Measurements from ENCODE around the gene SLC8A3.

The SLC8A3 gene

GRCh38 chr14:70073924-70074566 is 114.7 kb downstream of the SLC8A3 start:
- peak in 1 of 2 donors; percentile 8 for DNase-seq (ENCODE audit: low read depth in 1 of 2, low spot score in 1 of 2)

- no peak for DNase-seq (ENCODE audit: low read depth in 1 of 2, low spot score in 1 of 2)
These were observed 119.6 kb downstream of the SLC8A3 start for GRCh38 chr14:70069186-70069585.

GRCh38 chr14:70067810-70068209 is 120.9 kb downstream of the SLC8A3 start:
- no peak for DNase-seq (ENCODE audit: low read depth in 1 of 2, low spot score in 1 of 2)

- DNase-seq (ENCODE audit: low read depth in 1 of 2, low spot score in 1 of 2): no peak
These were observed 124.5 kb downstream of the SLC8A3 start for GRCh38 chr14:70064136-70064865.

GRCh38 chr14:70061108-70061507 is 127.6 kb downstream of the SLC8A3 start:
- DNase-seq (ENCODE audit: low read depth in 1 of 2, low spot score in 1 of 2): no peak

- DNase-seq (ENCODE audit: low read depth in 1 of 2, low spot score in 1 of 2): no peak
These were observed 129.2 kb downstream of the SLC8A3 start for GRCh38 chr14:70059545-70059944.

- DNase-seq (ENCODE audit: low read depth in 1 of 2, low spot score in 1 of 2): no peak
These were observed 131.1 kb downstream of the SLC8A3 start for GRCh38 chr14:70057519-70058136.

GRCh38 chr14:70052990-70053389 is 135.8 kb downstream of the SLC8A3 start:
- DNase-seq (ENCODE audit: low read depth in 1 of 2, low spot score in 1 of 2): no peak

GRCh38 chr14:70050136-70050535 is 138.6 kb downstream of the SLC8A3 start:
- DNase-seq (ENCODE audit: low read depth in 1 of 2, low spot score in 1 of 2): no peak

GRCh38 chr14:70049605-70050004 is 139.1 kb downstream of the SLC8A3 start:
- DNase-seq (ENCODE audit: low read depth in 1 of 2, low spot score in 1 of 2): no peak

GRCh38 chr14:70048313-70048654 is 140.5 kb downstream of the SLC8A3 start:
- no peak for DNase-seq (ENCODE audit: low read depth in 1 of 2, low spot score in 1 of 2)

GRCh38 chr14:70047598-70048312 is 141.0 kb downstream of the SLC8A3 start:
- DNase-seq (ENCODE audit: low read depth in 1 of 2, low spot score in 1 of 2): no peak

- no peak for DNase-seq (ENCODE audit: low read depth in 1 of 2, low spot score in 1 of 2)
These were observed 142.8 kb downstream of the SLC8A3 start for GRCh38 chr14:70045844-70046535.

GRCh38 chr14:70045310-70045709 is 143.4 kb downstream of the SLC8A3 start:
- no peak for DNase-seq (ENCODE audit: low read depth in 1 of 2, low spot score in 1 of 2)

GRCh38 chr14:70043001-70043400 is 145.8 kb downstream of the SLC8A3 start:
- DNase-seq (ENCODE audit: low read depth in 1 of 2, low spot score in 1 of 2): no peak

GRCh38 chr14:70036665-70037064 is 152.1 kb downstream of the SLC8A3 start:
- DNase-seq (ENCODE audit: low read depth in 1 of 2, low spot score in 1 of 2): no peak

- DNase-seq (ENCODE audit: low read depth in 1 of 2, low spot score in 1 of 2): no peak
These were observed 154.5 kb downstream of the SLC8A3 start for GRCh38 chr14:70034257-70034656.

GRCh38 chr14:70033561-70033960 is 155.2 kb downstream of the SLC8A3 start:
- DNase-seq (ENCODE audit: low read depth in 1 of 2, low spot score in 1 of 2): no peak

- no peak for DNase-seq (ENCODE audit: low read depth in 1 of 2, low spot score in 1 of 2)
These were observed 155.6 kb downstream of the SLC8A3 start for GRCh38 chr14:70033116-70033515.

- DNase-seq (ENCODE audit: low read depth in 1 of 2, low spot score in 1 of 2): no peak
These were observed 156.3 kb downstream of the SLC8A3 start for GRCh38 chr14:70032447-70032846.

GRCh38 chr14:70032016-70032415 is 156.7 kb downstream of the SLC8A3 start:
- DNase-seq (ENCODE audit: low read depth in 1 of 2, low spot score in 1 of 2): no peak

Measured in stimulated activated CD4-positive, alpha-beta T cell treated with anti-CD3 and anti-CD28 coated beads, Interleukin-15, amount 100 ng/mL, for 1 hour (primary cell).